SK-N-SH treated with all-trans-retinoic acid at 6 μM for 48 hours (cell line): ENCODE data around the gene GNAS-AS1.
A peak's percentile ranks its signal among the peaks of the same experiment; 100 is the strongest.

Experiments
- ATAC-seq: fragments of 200-7000 bp; cut with Tn5 transposase; 3 replicates; pipeline ENCODE4 v1.9.1; 2020; ENCODE audit warnings: mild to moderate bottlenecking, moderate library complexity
- ARNTL ChIP-seq: fragments of 450-650 bp; formaldehyde crosslinking; IDR thresholded peaks from 2 replicates; pipeline ENCODE4 v1.5.0; 2020; ENCODE audit warnings: low read depth, mild to moderate bottlenecking, moderate library complexity, borderline replicate concordance
- BACH2 ChIP-seq: fragments of 250-450 bp; sonication (Bioruptor Pico); IDR thresholded peaks from 2 replicates; pipeline ENCODE4 v1.9.0; 2021; ENCODE audit warnings: mild to moderate bottlenecking, borderline replicate concordance
- CREB5 ChIP-seq: fragments of 250-450 bp; sonication (Bioruptor Pico); IDR thresholded peaks from 2 replicates; pipeline ENCODE4 v1.5.1; 2020; ENCODE audit warnings: low read depth, mild to moderate bottlenecking, moderate library complexity
- CSDC2 ChIP-seq: fragments of 250-450 bp; sonication (Bioruptor Pico); IDR thresholded peaks from 2 replicates; pipeline ENCODE4 v1.5.0; 2020; ENCODE audit warnings: mild to moderate bottlenecking, moderate library complexity
- ESRRG ChIP-seq: fragments of 250-450 bp; sonication (Bioruptor Pico); IDR thresholded peaks from 2 replicates; pipeline ENCODE4 v1.6.1; 2021; ENCODE audit warnings: mild to moderate bottlenecking
- ISL1 ChIP-seq: fragments of 250-450 bp; sonication (Bioruptor Pico); IDR thresholded peaks from 2 replicates; pipeline ENCODE4 v2.1.2; 2022; ENCODE audit warnings: mild to moderate bottlenecking, moderate library complexity
- PATZ1 ChIP-seq: fragments of 250-450 bp; sonication (Bioruptor Pico); IDR thresholded peaks from 2 replicates; pipeline ENCODE4 v1.8.0; 2020; ENCODE audit warnings: mild to moderate bottlenecking, moderate library complexity, borderline replicate concordance
- POU6F1 ChIP-seq: fragments of 250-450 bp; sonication (Bioruptor Pico); IDR thresholded peaks from 2 replicates; pipeline ENCODE4 v1.8.0; 2021; ENCODE audit warnings: low read depth, mild to moderate bottlenecking, moderate library complexity, borderline replicate concordance
- PPARA ChIP-seq: fragments of 250-450 bp; sonication (Bioruptor Pico); IDR thresholded peaks from 2 replicates; pipeline ENCODE4 v1.5.0; 2020; ENCODE audit warnings: mild to moderate bottlenecking, borderline replicate concordance
- SNAI2 ChIP-seq: fragments of 250-450 bp; sonication (Bioruptor Pico); IDR thresholded peaks from 2 replicates; pipeline ENCODE4 v1.5.0; 2020; ENCODE audit warnings: mild to moderate bottlenecking, moderate library complexity
- TSHZ2 ChIP-seq: fragments of 250-450 bp; sonication (Bioruptor Pico); IDR thresholded peaks from 2 replicates; pipeline ENCODE4 v1.5.0; 2020; ENCODE audit warnings: mild to moderate bottlenecking, moderate library complexity
- ZC3H10 ChIP-seq: fragments of 250-450 bp; sonication (Bioruptor Pico); IDR thresholded peaks from 2 replicates; pipeline ENCODE4 v1.5.1; 2021; ENCODE audit warnings: mild to moderate bottlenecking, moderate library complexity
- ZFP3 ChIP-seq: fragments of 250-450 bp; sonication (Bioruptor Pico); IDR thresholded peaks from 2 replicates; pipeline ENCODE4 v1.5.0; 2020; ENCODE audit warnings: mild to moderate bottlenecking, moderate library complexity
- ZFP30 ChIP-seq: fragments of 450-650 bp; formaldehyde crosslinking; IDR thresholded peaks from 2 replicates; pipeline ENCODE4 v1.5.0; 2022; ENCODE audit warnings: mild to moderate bottlenecking, moderate library complexity
- ZNF70 ChIP-seq: fragments of 450-650 bp; formaldehyde crosslinking; IDR thresholded peaks from 2 replicates; pipeline ENCODE4 v1.5.0; 2020; ENCODE audit warnings: mild to moderate bottlenecking, moderate library complexity

GNAS-AS1 gene

GRCh38 chr20:58839991-58840747 lies 10.5 kb downstream of the GNAS-AS1 start:
- TF ChIP-seq CREB5, result no peak
- no peak for TF ChIP-seq TSHZ2 (CRISPR knock-in tag)
- no peak for TF ChIP-seq ESRRG
- TF ChIP-seq ZFP3 (CRISPR knock-in tag), result no peak
- TF ChIP-seq ZNF70 (CRISPR knock-in tag), result no peak
- no peak for TF ChIP-seq ISL1 (CRISPR knock-in tag)
- no peak for TF ChIP-seq PATZ1
- TF ChIP-seq POU6F1, result no peak
- TF ChIP-seq ARNTL (CRISPR knock-in tag), result no peak
- TF ChIP-seq SNAI2, result no peak
- no peak for TF ChIP-seq BACH2 (CRISPR knock-in tag)
- no peak for TF ChIP-seq ZC3H10 (CRISPR knock-in tag)
- TF ChIP-seq PPARA (CRISPR knock-in tag), result no peak
- peak; percentile 54 for ATAC-seq

GRCh38 chr20:58839474-58839874 lies 11.2 kb downstream of the GNAS-AS1 start:
- ATAC-seq, result peak; percentile 88
- no peak for TF ChIP-seq ZFP30 (CRISPR knock-in tag)
- no peak for TF ChIP-seq BACH2 (CRISPR knock-in tag)
- no peak for TF ChIP-seq TSHZ2 (CRISPR knock-in tag)

GRCh38 chr20:58838174-58838573 lies 12.5 kb downstream of the GNAS-AS1 start:
- no peak for ATAC-seq
- no peak for TF ChIP-seq PATZ1
- TF ChIP-seq CSDC2 (CRISPR knock-in tag), result no peak
- TF ChIP-seq ZNF70 (CRISPR knock-in tag), result no peak
